ENCODE measurements around the gene MYL7.
A peak's percentile ranks its signal among the peaks of the same experiment; 100 is the strongest.

MYL7 gene

GRCh38 chr7:44148961-44149536 is 7.9 kb upstream of the MYL7 start:
- Histone ChIP-seq H3K27me3 (ENCODE audit: control insufficient read depth in 1 of 2, insufficient read depth in 2 of 2, low read length in 2 of 2) (peaks cover 9 to 19% of the 10 kb centered on the region in 2 donors), H3K4me1 (ENCODE audit: control insufficient read depth, insufficient read depth, low read length) (peaks cover 12% of the 10 kb centered on the region)

GRCh38 chr7:44148166-44148565 is 7.0 kb upstream of the MYL7 start:
- peaks cover 10 to 19% of the 10 kb centered on the region in 2 donors for H3K27me3 ChIP-seq (ENCODE audit: control insufficient read depth in 1 of 2, insufficient read depth in 2 of 2, low read length in 2 of 2)
- H3K9ac ChIP-seq (ENCODE audit: low read length in 2 of 2), result no peak overlapping the region
- H3K4me3 ChIP-seq (ENCODE audit: low read length in 2 of 2), result no peak overlapping the region
- H3K4me1 ChIP-seq (ENCODE audit: control insufficient read depth, insufficient read depth, low read length), result peaks cover 12% of the 10 kb centered on the region
- no peaks in the 10 kb centered on the region for H3K36me3 ChIP-seq (ENCODE audit: control insufficient read depth in 2 of 2, insufficient read depth in 2 of 2, low read length in 2 of 2)
- no peaks in the 10 kb centered on the region for H3K9me3 ChIP-seq (ENCODE audit: control insufficient read depth in 2 of 2, low read length in 2 of 2)
- H3K27ac ChIP-seq (ENCODE audit: low read length), result no peak overlapping the region

More at GRCh38 chr7:44148961-44149536, 7.9 kb upstream of the MYL7 start:
- Histone ChIP-seq H3K9ac (ENCODE audit: low read length in 2 of 2) (no peak overlapping the region), H3K27ac (ENCODE audit: low read length) (no peak overlapping the region), H3K9me3 (ENCODE audit: control insufficient read depth in 2 of 2, low read length in 2 of 2) (no peaks in the 10 kb centered on the region), H3K4me3 (ENCODE audit: low read length in 2 of 2) (no peak overlapping the region), H3K36me3 (ENCODE audit: control insufficient read depth in 2 of 2, insufficient read depth in 2 of 2, low read length in 2 of 2) (no peaks in the 10 kb centered on the region)

GRCh38 chr7:44147026-44147991 is 6.2 kb upstream of the MYL7 start:
- no peak overlapping the region for H3K9ac ChIP-seq (ENCODE audit: low read length in 2 of 2)
- peaks cover 12% of the 10 kb centered on the region for H3K4me1 ChIP-seq (ENCODE audit: control insufficient read depth, insufficient read depth, low read length)
- no peaks in the 10 kb centered on the region for H3K9me3 ChIP-seq (ENCODE audit: control insufficient read depth in 2 of 2, low read length in 2 of 2)
- no peak overlapping the region for H3K4me3 ChIP-seq (ENCODE audit: low read length in 2 of 2)
- peaks cover 10 to 19% of the 10 kb centered on the region in 2 donors for H3K27me3 ChIP-seq (ENCODE audit: control insufficient read depth in 1 of 2, insufficient read depth in 2 of 2, low read length in 2 of 2)
- no peak overlapping the region for H3K27ac ChIP-seq (ENCODE audit: low read length)
- H3K36me3 ChIP-seq (ENCODE audit: control insufficient read depth in 2 of 2, insufficient read depth in 2 of 2, low read length in 2 of 2), result no peaks in the 10 kb centered on the region

DNA sequence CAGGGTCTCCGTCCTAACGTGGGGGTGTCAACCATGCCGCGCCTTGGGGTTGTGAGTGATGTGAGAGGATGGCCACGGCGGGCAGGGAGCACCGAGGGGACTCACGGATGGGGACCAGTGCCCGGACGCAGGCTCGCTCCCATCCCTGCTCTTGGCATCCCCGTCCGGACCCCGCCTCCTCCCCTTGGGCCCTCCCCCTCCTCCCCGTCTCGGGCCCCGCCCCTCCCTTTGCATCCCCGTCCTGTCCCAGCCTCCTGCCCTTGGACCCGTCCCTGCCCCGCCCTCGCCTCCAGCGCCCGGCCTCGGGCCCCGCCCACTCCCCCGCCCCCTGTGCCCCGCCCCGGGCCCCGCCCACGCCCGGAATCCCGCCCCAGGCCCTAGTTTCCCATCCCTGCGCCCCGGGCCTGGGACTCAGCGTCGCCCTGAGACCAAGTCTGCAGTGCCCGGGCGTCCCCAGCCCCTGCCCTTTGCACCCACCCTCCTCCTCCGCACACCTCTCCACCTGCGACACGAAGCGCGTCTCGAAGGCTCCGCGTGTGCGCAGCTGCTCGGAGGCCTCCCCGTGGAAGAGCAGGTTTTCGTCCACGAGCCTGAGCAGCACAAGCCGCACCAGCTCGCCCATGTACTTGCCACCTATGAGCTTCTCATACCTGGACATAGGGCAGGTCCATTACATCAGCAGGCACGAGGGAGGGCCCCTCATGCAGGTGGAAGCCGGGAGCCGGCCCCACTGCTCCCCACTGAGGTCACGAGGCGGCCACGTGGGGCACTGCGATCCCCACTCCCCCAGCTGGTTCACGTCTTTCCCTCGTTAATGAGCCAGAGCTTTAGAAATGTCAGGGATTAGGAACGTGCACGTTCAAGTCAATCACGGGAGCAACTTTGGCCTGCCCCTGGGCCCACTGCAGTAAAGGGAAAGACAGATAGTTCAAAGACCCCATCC is 5.1 kb upstream of the MYL7 start:
- H3K4me3 ChIP-seq (ENCODE audit: low read length in 2 of 2), result peak overlapping the region; percentile 43 to 71
- peaks cover 12% of the 10 kb centered on the region for H3K4me1 ChIP-seq (ENCODE audit: control insufficient read depth, insufficient read depth, low read length)
- H3K9me3 ChIP-seq (ENCODE audit: control insufficient read depth in 2 of 2, low read length in 2 of 2), result no peaks in the 10 kb centered on the region
- no peak overlapping the region for H3K27ac ChIP-seq (ENCODE audit: low read length)
- H3K27me3 ChIP-seq (ENCODE audit: control insufficient read depth in 1 of 2, insufficient read depth in 2 of 2, low read length in 2 of 2), result peaks cover 10 to 19% of the 10 kb centered on the region in 2 donors
- no peaks in the 10 kb centered on the region for H3K36me3 ChIP-seq (ENCODE audit: control insufficient read depth in 2 of 2, insufficient read depth in 2 of 2, low read length in 2 of 2)
- H3K9ac ChIP-seq (ENCODE audit: low read length in 2 of 2), result no peak overlapping the region

- no peaks in the 10 kb centered on the region for H3K36me3 ChIP-seq (ENCODE audit: control insufficient read depth in 2 of 2, insufficient read depth in 2 of 2, low read length in 2 of 2)
- no peak overlapping the region for H3K27ac ChIP-seq (ENCODE audit: low read length)
- peaks cover 10 to 19% of the 10 kb centered on the region in 2 donors for H3K27me3 ChIP-seq (ENCODE audit: control insufficient read depth in 1 of 2, insufficient read depth in 2 of 2, low read length in 2 of 2)
- no peak overlapping the region for H3K9ac ChIP-seq (ENCODE audit: low read length in 2 of 2)
- H3K4me3 ChIP-seq (ENCODE audit: low read length in 2 of 2), result peak overlapping the region; percentile 43 to 71
- H3K4me1 ChIP-seq (ENCODE audit: control insufficient read depth, insufficient read depth, low read length), result peaks cover 12% of the 10 kb centered on the region
- no peaks in the 10 kb centered on the region for H3K9me3 ChIP-seq (ENCODE audit: control insufficient read depth in 2 of 2, low read length in 2 of 2)
Measured at GRCh38 chr7:44145479-44145968, 4.4 kb upstream of the MYL7 start.

DNA sequence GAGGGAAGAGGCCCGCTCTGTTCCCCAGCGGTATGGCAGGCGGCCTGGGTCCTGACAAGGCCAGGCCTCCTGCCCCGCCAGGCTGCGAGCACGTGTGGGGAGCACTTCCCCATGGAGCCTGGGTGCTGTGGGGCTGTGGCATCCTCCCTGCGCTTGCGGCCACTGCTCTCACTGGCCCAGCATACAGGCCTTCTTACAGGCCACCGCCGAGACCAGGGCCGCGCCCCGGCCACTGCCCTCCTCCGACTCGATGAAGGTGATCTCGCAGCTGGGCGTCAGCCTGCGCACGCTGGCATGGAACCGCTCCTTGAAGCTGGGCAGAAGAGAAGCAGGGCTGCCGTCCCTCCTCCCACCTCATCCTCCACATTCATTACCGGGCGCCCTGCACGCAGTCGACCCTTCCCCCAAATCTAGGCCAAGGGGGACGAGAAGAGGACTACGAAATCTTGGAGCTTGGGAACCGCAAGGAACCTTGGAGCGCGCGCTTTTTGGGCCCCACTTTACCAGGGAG is 3.9 kb upstream of the MYL7 start:
- Histone ChIP-seq H3K4me1 (ENCODE audit: control insufficient read depth, insufficient read depth, low read length) (peaks cover 12% of the 10 kb centered on the region), H3K36me3 (ENCODE audit: control insufficient read depth in 2 of 2, insufficient read depth in 2 of 2, low read length in 2 of 2) (no peaks in the 10 kb centered on the region), H3K9ac (ENCODE audit: low read length in 2 of 2) (no peak overlapping the region), H3K27ac (ENCODE audit: low read length) (no peak overlapping the region), H3K4me3 (ENCODE audit: low read length in 2 of 2) (peak overlapping the region; percentile 40 to 71), H3K27me3 (ENCODE audit: control insufficient read depth in 1 of 2, insufficient read depth in 2 of 2, low read length in 2 of 2) (peaks cover 10 to 19% of the 10 kb centered on the region in 2 donors), H3K9me3 (ENCODE audit: control insufficient read depth in 2 of 2, low read length in 2 of 2) (no peaks in the 10 kb centered on the region)

DNA sequence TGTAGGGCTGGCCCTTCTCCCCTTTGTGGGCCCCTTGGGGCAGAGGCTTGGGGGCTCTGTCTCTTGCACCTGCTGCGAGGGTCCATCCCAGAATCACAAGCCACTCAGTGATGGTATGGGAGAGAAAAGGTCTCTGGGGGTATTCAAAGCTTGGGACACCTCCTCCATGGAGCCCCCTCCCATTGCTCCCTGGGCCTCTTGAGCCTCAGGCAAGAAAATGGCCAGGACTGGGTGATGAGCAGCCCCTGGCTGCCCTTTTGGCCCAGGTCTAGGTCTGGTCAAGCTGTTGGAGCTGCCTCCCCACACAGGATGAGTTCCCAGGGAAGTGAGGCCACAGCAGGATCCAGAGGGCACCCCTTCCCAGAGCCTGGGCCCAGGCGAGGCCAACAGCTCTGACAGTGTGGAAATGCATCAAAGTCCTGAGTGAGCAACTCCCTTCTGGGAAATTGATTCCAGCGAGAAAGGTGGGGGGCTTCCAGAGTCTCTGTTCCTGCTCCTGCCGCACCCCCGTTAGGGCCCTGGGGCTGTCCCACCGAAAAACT is 3.4 kb upstream of the MYL7 start:
- H3K4me3 ChIP-seq (ENCODE audit: low read length in 2 of 2), result no peak overlapping the region
- H3K36me3 ChIP-seq (ENCODE audit: control insufficient read depth in 2 of 2, insufficient read depth in 2 of 2, low read length in 2 of 2), result no peaks in the 10 kb centered on the region
- H3K9me3 ChIP-seq (ENCODE audit: control insufficient read depth in 2 of 2, low read length in 2 of 2), result no peaks in the 10 kb centered on the region
- no peak overlapping the region for H3K27ac ChIP-seq (ENCODE audit: low read length)
- peaks cover 10 to 19% of the 10 kb centered on the region in 2 donors for H3K27me3 ChIP-seq (ENCODE audit: control insufficient read depth in 1 of 2, insufficient read depth in 2 of 2, low read length in 2 of 2)
- H3K4me1 ChIP-seq (ENCODE audit: control insufficient read depth, insufficient read depth, low read length), result peaks cover 12% of the 10 kb centered on the region
- no peak overlapping the region for H3K9ac ChIP-seq (ENCODE audit: low read length in 2 of 2)

DNA sequence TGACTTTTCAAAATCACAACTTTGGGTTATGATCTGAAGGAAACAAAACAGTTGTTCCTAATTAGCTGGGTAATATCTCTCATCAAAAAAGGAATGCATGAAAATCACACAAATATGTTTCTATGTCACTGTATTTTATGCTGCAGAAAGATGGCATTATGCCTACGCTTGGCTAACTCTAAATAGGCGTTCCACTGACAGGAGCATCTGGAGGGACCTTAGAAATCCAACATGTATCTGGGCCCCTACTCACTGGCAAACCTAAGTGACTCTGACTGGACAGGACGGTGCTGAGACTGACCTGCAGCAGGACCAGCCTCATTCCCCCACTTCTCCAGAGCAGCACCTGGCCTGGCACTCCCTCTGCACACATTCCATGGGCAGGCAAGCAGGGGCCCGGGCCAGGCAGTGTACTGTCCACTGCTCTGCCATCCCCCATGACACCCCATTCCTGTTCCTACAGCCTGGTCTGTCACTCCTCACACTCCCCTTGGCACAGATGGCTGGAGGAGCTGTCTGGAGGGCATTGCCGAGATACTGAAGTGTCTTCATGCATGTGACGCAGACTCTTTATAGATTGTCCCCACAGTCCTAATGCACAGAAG is 2.6 kb upstream of the MYL7 start:
- no peak overlapping the region for H3K4me3 ChIP-seq (ENCODE audit: low read length in 2 of 2)
- H3K27me3 ChIP-seq (ENCODE audit: control insufficient read depth in 1 of 2, insufficient read depth in 2 of 2, low read length in 2 of 2), result peaks cover 10 to 19% of the 10 kb centered on the region in 2 donors
- H3K4me1 ChIP-seq (ENCODE audit: control insufficient read depth, insufficient read depth, low read length), result peaks cover 12% of the 10 kb centered on the region
- H3K36me3 ChIP-seq (ENCODE audit: control insufficient read depth in 2 of 2, insufficient read depth in 2 of 2, low read length in 2 of 2), result no peaks in the 10 kb centered on the region
- H3K9ac ChIP-seq (ENCODE audit: low read length in 2 of 2), result no peak overlapping the region
- H3K9me3 ChIP-seq (ENCODE audit: control insufficient read depth in 2 of 2, low read length in 2 of 2), result no peaks in the 10 kb centered on the region
- no peak overlapping the region for H3K27ac ChIP-seq (ENCODE audit: low read length)

- no peaks in the 10 kb centered on the region for H3K9me3 ChIP-seq (ENCODE audit: control insufficient read depth in 2 of 2, low read length in 2 of 2)
- H3K36me3 ChIP-seq (ENCODE audit: control insufficient read depth in 2 of 2, insufficient read depth in 2 of 2, low read length in 2 of 2), result no peaks in the 10 kb centered on the region
- no peak overlapping the region for H3K4me3 ChIP-seq (ENCODE audit: low read length in 2 of 2)
- H3K4me1 ChIP-seq (ENCODE audit: control insufficient read depth, insufficient read depth, low read length), result peaks cover 12% of the 10 kb centered on the region
- H3K27ac ChIP-seq (ENCODE audit: low read length), result no peak overlapping the region
- H3K27me3 ChIP-seq (ENCODE audit: control insufficient read depth in 1 of 2, insufficient read depth in 2 of 2, low read length in 2 of 2), result peaks cover 10 to 19% of the 10 kb centered on the region in 2 donors
- H3K9ac ChIP-seq (ENCODE audit: low read length in 2 of 2), result no peak overlapping the region
Measured at GRCh38 chr7:44142028-44142427, 896 bp upstream of the MYL7 start.
